ENCODE measurements around the gene SLC50A1. TPM values are rescaled to one million over a fixed set of nuclear protein-coding genes. Genes with fewer than 3 reads are reported as not detected.
"Not testable (repeated sequence)": the region's sequence is repeated elsewhere in the genome, so short reads cannot be mapped to it uniquely, and the experiment has no call there.

The SLC50A1 gene
- total RNA-seq, 1 donor from 2014 or later = 9.4 TPM

DNA sequence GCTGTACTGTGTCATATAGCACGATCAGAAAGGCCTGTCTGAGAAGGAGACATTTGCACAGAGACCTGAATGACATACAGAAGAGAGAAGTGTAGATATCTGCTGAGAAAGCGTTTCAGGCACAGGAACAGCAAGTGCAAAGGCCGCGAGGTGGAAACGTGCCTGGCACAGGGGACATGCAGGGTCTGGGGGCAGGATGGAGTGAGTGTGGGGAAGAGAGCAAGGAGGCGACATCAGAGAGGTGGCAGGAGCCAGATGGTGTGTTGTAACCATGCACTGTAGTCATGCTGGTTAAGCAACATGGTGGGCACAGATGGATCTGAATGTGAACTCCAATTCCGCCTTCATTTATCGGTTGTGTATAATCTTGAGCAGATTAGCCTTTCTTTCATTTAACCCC lies 24.5 kb downstream of the SLC50A1 start:
- H3K36me3 ChIP-seq = no peaks in the 10 kb centered on the region
- no peak for DNase-seq (ENCODE audit: low spot score in 2 of 2)
- TF ChIP-seq, protein P1, sequence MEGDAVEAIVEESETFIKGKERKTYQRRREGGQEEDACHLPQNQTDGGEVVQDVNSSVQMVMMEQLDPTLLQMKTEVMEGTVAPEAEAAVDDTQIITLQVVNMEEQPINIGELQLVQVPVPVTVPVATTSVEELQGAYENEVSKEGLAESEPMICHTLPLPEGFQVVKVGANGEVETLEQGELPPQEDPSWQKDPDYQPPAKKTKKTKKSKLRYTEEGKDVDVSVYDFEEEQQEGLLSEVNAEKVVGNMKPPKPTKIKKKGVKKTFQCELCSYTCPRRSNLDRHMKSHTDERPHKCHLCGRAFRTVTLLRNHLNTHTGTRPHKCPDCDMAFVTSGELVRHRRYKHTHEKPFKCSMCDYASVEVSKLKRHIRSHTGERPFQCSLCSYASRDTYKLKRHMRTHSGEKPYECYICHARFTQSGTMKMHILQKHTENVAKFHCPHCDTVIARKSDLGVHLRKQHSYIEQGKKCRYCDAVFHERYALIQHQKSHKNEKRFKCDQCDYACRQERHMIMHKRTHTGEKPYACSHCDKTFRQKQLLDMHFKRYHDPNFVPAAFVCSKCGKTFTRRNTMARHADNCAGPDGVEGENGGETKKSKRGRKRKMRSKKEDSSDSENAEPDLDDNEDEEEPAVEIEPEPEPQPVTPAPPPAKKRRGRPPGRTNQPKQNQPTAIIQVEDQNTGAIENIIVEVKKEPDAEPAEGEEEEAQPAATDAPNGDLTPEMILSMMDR (IDR thresholded peaks at IDR 0.05) = no peak
- H3K27ac ChIP-seq = no peak overlapping the region
- H3K4me1 ChIP-seq = no peaks in the 10 kb centered on the region
- H3K27me3 ChIP-seq = no peaks in the 10 kb centered on the region
- intact Hi-C loops (cut with DNase I) = no loop called here
- no peak overlapping the region for H3K4me3 ChIP-seq
- H3K9me3 ChIP-seq = no peaks in the 10 kb centered on the region

DNA sequence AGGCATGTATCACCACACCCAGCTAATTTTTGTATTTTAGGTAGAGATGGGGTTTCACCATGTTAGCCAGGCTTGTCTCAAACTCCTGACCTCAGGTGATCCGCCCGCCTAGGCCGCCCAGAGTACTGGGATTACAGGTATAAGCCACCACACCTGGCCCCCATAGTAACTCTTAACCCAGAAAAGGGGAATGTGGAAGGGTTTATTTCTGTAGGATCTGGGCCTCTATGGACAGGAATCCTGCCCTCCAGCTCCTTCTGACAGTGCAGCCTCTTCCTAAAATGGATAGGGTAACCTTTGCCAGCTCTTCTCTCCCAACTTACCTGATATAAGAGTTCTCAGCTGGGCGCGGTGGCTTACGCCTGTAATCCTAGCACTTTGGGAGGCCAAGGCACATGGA lies 27.0 kb downstream of the SLC50A1 start:
- H3K9me3 ChIP-seq; H3K27me3 ChIP-seq; DNase-seq (ENCODE audit: low spot score in 2 of 2); H3K36me3 ChIP-seq; intact Hi-C loops (cut with DNase I); H3K4me3 ChIP-seq; H3K27ac ChIP-seq; H3K4me1 ChIP-seq: not testable (repeated sequence)

DNA sequence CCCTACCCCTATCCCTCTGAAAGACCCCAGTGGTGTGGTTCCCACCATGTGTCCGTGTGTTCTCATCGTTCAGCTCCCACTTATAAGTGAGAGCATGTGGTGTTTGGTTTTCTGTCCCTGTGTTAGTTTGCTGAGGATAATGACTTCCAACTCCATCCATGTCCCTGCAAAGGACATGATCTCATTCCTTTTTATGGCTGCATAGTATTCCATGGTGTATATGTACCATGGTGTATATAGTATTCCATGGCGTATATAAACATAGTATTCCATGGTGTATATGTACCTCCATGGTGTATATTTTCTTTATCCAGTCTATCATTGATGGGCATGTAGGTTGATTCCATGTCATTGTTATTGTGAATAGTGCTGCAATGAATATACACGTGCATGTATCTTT lies 28.1 kb downstream of the SLC50A1 start:
- intact Hi-C loops (cut with DNase I); DNase-seq (ENCODE audit: low spot score in 2 of 2); H3K27me3 ChIP-seq; H3K4me1 ChIP-seq; H3K4me3 ChIP-seq; H3K36me3 ChIP-seq; H3K27ac ChIP-seq; H3K9me3 ChIP-seq: not testable (repeated sequence)

DNA sequence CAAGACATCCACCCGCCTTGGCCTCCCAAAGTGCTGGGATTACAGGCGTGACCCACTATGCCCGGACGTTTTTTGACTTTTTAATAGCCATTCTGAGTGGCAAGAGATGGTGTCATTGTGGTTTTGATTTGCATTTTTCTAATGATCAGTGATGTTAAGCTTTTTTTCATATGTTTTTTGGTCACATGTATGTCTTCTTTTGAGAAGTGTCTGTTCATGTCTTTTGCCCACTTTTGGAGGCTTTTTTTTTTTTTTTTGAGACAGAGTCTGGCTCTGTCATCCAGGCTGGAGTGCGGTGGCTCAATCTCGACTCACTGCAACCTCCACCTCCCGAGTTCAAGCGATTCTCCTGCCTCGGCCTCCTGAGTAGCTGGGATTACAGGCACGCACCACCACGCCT lies 29.0 kb downstream of the SLC50A1 start:
- DNase-seq (ENCODE audit: low spot score in 2 of 2); intact Hi-C loops (cut with DNase I); H3K27me3 ChIP-seq; H3K27ac ChIP-seq; H3K9me3 ChIP-seq; H3K4me1 ChIP-seq; H3K4me3 ChIP-seq: not testable (repeated sequence)
- peaks cover 6 to 10% of the 10 kb centered on the region in 2 donors for H3K36me3 ChIP-seq

DNA sequence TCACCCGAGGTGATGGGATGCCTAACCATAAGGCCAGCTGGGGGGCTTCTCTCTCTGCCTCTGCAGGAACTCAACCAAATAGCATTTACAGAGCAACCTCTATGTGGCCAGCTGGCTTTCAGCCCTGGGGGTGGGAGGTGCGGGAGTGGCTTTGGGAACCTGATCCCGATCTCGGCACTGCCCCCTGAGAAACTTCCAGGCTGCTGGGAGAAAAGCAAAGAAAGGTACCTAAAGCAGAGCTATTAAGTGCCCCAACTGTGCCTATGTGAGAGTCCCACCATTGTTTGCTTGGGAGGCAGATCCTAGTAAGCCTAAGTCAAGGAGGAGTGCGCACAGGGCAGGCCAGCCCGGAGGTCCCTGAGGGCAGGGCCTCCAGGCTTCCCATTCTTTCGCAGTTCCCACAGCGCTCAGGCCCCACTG lies 30.4 kb downstream of the SLC50A1 start:
- H3K27me3 ChIP-seq = no peaks in the 10 kb centered on the region
- no peaks in the 10 kb centered on the region for H3K9me3 ChIP-seq
- TF ChIP-seq, protein P1 (IDR thresholded peaks at IDR 0.05) = no peak
- intact Hi-C loops (cut with DNase I) = no loop called here
- DNase-seq (ENCODE audit: low spot score in 2 of 2) = no peak
- H3K4me1 ChIP-seq = peaks cover 3 to 4% of the 10 kb centered on the region in 2 donors
- no peak overlapping the region for H3K4me3 ChIP-seq
- H3K27ac ChIP-seq = no peak overlapping the region
- H3K36me3 ChIP-seq = peaks cover 7 to 24% of the 10 kb centered on the region in 2 donors

DNA sequence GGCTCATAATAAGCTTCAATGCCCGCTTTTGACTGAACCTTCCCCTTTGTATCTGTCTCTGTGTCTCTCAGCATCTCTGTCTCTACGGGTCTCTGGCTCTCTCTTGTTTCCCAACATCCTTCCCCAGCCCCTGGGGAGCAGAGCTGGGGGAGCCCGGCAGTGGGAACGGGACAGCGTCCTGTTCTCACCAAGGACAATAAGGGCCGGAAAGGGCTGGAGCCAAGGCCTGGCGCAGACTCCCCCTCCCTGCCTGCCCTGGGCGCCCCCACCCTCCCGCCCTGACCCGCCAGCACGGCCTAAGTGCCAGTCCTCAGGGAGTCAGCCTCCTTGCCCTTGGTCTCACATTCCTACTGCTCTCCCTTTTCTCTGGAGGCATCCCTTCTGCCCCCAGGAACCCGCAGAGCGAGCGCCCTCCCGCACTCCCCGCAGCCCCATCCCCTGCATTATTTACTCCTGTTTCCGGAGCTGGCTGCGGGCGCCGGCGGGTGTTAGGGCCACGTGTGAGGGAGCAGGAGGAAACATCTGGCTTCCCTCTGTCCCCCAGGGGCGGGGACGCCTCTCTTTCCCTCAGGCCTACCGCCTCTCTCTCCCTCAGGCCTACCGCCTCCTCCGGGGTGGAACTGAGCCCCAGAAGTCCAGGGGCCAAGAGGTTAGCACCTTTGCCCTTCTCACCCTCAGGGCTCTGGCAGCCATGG lies 31.0 kb downstream of the SLC50A1 start:
- Histone ChIP-seq H3K4me3 (no peak overlapping the region), H3K4me1 (peaks cover 3 to 4% of the 10 kb centered on the region in 2 donors), H3K27ac (no peak overlapping the region), H3K27me3 (no peaks in the 10 kb centered on the region), H3K9me3 (no peaks in the 10 kb centered on the region), H3K36me3 (peaks cover 7 to 24% of the 10 kb centered on the region in 2 donors)
- TF ChIP-seq, protein P1 (IDR thresholded peaks at IDR 0.05) = no peak
- intact Hi-C loops (cut with DNase I) = no loop called here
- no peak for DNase-seq (ENCODE audit: low spot score in 2 of 2)

DNA sequence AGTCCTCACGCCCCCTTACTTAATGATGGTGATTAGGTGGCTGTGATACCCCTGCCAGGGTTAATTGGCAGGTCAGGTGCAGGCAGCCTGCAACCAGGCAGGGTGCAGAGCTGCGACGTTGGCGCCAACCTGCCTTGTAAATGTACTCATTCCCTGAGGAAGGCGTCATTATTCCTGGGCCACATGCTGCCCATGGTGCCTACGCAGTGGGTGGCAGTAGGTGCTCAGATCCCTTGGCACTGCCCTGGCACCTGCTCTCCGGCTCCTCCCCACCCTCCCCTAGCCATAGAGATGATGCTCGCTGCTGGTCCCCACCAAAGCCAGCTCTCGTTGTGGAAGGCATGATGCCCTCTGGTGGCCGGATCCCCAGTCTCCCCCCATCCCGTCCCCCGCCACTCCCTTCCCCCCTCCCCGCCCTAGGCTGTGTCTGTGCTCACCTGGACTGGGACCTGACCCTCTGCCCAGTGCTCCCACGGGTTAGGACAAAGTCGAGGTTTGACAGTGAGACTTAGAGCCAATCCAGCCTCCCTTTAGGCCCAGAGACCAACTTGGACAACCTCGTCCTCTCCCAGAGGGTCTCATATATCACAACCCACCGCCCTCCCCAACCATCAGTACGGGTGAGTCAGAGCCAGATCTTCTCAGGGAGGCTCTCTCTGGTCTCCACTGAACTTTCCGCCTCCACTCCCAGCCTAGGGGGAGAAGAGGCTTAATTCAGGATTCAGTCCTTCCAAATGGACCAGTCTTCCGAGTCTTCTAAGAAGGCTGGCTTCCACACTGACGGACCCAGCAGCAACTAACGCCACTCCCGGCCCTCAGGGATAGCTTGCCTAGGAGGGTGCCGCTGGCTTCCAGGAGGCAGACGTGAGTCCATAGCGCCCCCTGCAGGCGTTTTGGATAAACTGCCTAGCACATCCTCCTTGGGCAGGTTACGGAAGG lies 31.8 kb downstream of the SLC50A1 start:
- Histone ChIP-seq H3K4me1 (peaks cover 3 to 8% of the 10 kb centered on the region in 2 donors), H3K27me3 (no peaks in the 10 kb centered on the region), H3K36me3 (peaks cover 7 to 24% of the 10 kb centered on the region in 2 donors), H3K9me3 (no peaks in the 10 kb centered on the region), H3K27ac (no peak overlapping the region), H3K4me3 (peak overlapping the region in 1 of 2 donors; percentile 12)
- peak in 1 of 2 donors; percentile 90 for DNase-seq (ENCODE audit: low spot score in 2 of 2)
- intact Hi-C loops (cut with DNase I) = loop anchor here (1.0 kb wide), 1 partner anchor 76 kb away; no protein-coding TSS in a partner anchor
- TF ChIP-seq, protein P1 (IDR thresholded peaks at IDR 0.05) = peak; percentile 86 to 89 (median 86)

DNA sequence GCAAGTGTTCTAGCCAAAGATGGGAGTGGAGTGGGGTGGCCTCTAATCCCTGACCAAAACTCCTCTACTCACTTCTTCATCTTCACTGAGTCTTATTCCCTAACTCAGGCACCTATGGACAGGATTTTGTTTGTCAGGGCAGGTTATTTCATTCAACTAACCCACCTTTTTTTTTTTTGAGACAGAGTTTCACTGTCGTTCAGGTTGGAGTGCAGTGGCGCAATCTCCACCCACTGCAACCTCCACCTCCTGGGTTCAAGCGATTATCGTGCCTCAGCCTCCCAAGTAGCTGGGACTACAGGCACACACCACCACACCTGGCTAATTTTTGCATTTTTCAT lies 32.4 kb downstream of the SLC50A1 start:
- not testable (repeated sequence) for H3K9me3 ChIP-seq; H3K27me3 ChIP-seq; H3K27ac ChIP-seq; H3K4me1 ChIP-seq; DNase-seq (ENCODE audit: low spot score in 2 of 2)
- H3K36me3 ChIP-seq = peaks cover 7 to 24% of the 10 kb centered on the region in 2 donors
- peak overlapping the region in 1 of 2 donors; percentile 12 for H3K4me3 ChIP-seq
- intact Hi-C loops (cut with DNase I) = loop anchor here (1.0 kb wide), 1 partner anchor 77 kb away; no protein-coding TSS in a partner anchor
